Hepatocyte (in vitro differentiated cells): Measurements from ENCODE around the gene ACKR4.

Experiments
- CTCF ChIP-seq: fragments of 200-600 bp; sonication (generic); IDR thresholded peaks from 2 replicates; pipeline ENCODE4 v1.5.1; 2016; ENCODE audit warnings: antibody characterized with exemption, mild to moderate bottlenecking; ENCODE audit not compliant: poor library complexity
- EZH2 ChIP-seq: fragments of 200-600 bp; sonication (generic); IDR thresholded peaks from 2 replicates; pipeline ENCODE4 v1.6.1; 2016; ENCODE audit warnings: antibody characterized with exemption, mild to moderate bottlenecking, borderline replicate concordance

- no peak for TF ChIP-seq CTCF
- no peak for TF ChIP-seq EZH2
Measured at GRCh38 chr3:132622148-132622547, 25.1 kb downstream of the ACKR4 start.
